ENCODE data around the gene FGF19.

FGF19 gene

DNA sequence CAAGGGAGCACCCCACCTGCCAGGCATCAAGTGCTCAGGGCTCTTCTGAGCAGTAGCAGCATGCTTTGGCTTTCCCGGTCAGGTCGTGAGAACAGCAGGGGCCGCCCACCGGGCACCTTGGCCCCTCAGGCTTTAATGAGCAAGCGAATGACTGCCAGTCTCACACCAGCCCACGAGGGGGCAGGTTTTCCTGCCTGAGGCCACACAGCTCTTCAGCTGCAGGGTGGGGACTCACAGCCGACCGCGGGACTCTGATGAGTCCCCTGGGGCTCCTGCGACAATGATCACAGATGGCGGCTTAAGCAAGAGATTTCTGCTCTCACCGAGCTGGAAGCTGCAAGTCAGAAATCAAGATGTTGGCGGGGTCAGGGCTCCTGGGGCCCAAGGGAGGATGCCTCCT lies 14.3 kb upstream of the FGF19 start:
- no peaks in the 10 kb centered on the region for H3F3A ChIP-seq (ENCODE audit: insufficient read depth, low read length)
- no peak overlapping the region for H3K9ac ChIP-seq (ENCODE audit: low read length)
- H3K4me3 ChIP-seq (ENCODE audit: low read depth, low read length, poor library complexity, severe bottlenecking) = no peak overlapping the region
- H3K4me2 ChIP-seq (ENCODE audit: low read length) = no peak overlapping the region
- no peaks in the 10 kb centered on the region for H3K9me3 ChIP-seq (ENCODE audit: low read length)
- no peaks in the 10 kb centered on the region for H3K4me1 ChIP-seq (ENCODE audit: insufficient read depth, low read length, severe bottlenecking)
- no peak overlapping the region for H2AFZ ChIP-seq (ENCODE audit: low read length)
- H4K20me1 ChIP-seq (ENCODE audit: insufficient read depth, low read length) = no peaks in the 10 kb centered on the region
- no peaks in the 10 kb centered on the region for H3K79me2 ChIP-seq (ENCODE audit: insufficient read depth, low read length)
- no peak for TF ChIP-seq EZH2 (IDR thresholded peaks at IDR 0.05; ENCODE audit: borderline replicate concordance, low read length)
- TF ChIP-seq CTCF (IDR thresholded peaks at IDR 0.05; ENCODE audit: low read length) = peak; percentile 69
- no peaks in the 10 kb centered on the region for H3K36me3 ChIP-seq (ENCODE audit: insufficient read depth, low read length)
- H3K27ac ChIP-seq (ENCODE audit: low read depth, low read length, poor library complexity, severe bottlenecking) = no peak overlapping the region
- no peaks in the 10 kb centered on the region for H3K9me2 ChIP-seq (ENCODE audit: low read depth, low read length)
- peaks cover 5% of the 10 kb centered on the region for H3K27me3 ChIP-seq (ENCODE audit: insufficient read depth, low read length)

DNA sequence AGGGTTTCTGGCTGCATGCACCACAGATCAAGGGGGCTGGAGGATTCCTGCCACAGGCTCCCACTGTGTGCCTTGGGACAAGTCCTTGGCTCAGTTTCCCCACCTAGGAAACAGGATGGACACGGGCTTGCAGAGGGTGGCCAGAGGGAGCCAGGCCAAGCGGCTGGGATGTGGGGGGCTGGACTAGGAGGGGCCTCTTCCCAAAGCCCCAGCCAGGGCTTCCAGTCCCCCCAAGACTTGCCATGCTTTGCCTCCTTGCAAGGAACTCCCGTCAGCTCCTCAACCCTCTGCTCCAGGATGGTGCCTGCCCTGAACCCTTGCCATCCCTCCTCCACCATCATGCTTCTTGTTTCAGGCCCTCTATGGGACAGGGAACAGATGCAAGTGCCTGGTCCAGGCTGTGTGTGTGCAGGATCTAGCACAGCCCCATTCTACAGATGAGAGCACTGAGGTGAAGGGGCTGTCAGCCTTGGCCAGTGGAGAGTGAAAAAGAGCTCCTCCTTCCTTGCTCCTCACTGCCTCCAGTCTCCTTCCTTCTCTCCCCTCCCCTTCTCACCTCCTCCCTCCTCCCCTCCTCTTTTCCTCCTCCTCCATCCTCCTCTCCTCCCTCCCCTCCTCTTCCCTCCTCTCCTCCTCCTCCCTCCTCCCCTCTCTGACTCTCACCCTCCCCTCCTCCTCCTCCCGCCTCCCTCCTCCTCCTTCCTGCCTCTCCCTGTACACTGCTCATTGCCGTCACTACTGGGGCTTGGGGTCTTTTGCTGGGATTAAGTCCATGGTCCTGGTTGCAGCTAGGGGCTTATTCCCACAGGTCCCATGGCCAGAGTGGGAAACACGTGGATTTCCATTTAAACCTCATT lies 13.3 kb upstream of the FGF19 start:
- Histone ChIP-seq H3K27me3 (ENCODE audit: insufficient read depth, low read length) (peaks cover 5% of the 10 kb centered on the region), H3K27ac (ENCODE audit: low read depth, low read length, poor library complexity, severe bottlenecking) (no peak overlapping the region), H3K9ac (ENCODE audit: low read length) (no peak overlapping the region), H2AFZ (ENCODE audit: low read length) (no peak overlapping the region), H3K4me3 (ENCODE audit: low read depth, low read length, poor library complexity, severe bottlenecking) (no peak overlapping the region), H3K79me2 (ENCODE audit: insufficient read depth, low read length) (no peaks in the 10 kb centered on the region), H4K20me1 (ENCODE audit: insufficient read depth, low read length) (no peaks in the 10 kb centered on the region), H3K4me1 (ENCODE audit: insufficient read depth, low read length, severe bottlenecking) (peaks cover 2% of the 10 kb centered on the region), H3K9me2 (ENCODE audit: low read depth, low read length) (no peaks in the 10 kb centered on the region), H3K4me2 (ENCODE audit: low read length) (no peak overlapping the region), H3K36me3 (ENCODE audit: insufficient read depth, low read length) (no peaks in the 10 kb centered on the region), H3F3A (ENCODE audit: insufficient read depth, low read length) (no peaks in the 10 kb centered on the region), H3K9me3 (ENCODE audit: low read length) (no peaks in the 10 kb centered on the region)
- no peak for TF ChIP-seq EZH2 (IDR thresholded peaks at IDR 0.05; ENCODE audit: borderline replicate concordance, low read length)

- Histone ChIP-seq H3K9me2 (ENCODE audit: low read depth, low read length) (no peaks in the 10 kb centered on the region), H3F3A (ENCODE audit: insufficient read depth, low read length) (no peaks in the 10 kb centered on the region), H3K36me3 (ENCODE audit: insufficient read depth, low read length) (no peaks in the 10 kb centered on the region), H3K27ac (ENCODE audit: low read depth, low read length, poor library complexity, severe bottlenecking) (no peak overlapping the region), H3K27me3 (ENCODE audit: insufficient read depth, low read length) (peaks cover 5% of the 10 kb centered on the region), H3K4me1 (ENCODE audit: insufficient read depth, low read length, severe bottlenecking) (peaks cover 4% of the 10 kb centered on the region), H3K79me2 (ENCODE audit: insufficient read depth, low read length) (no peaks in the 10 kb centered on the region), H3K4me3 (ENCODE audit: low read depth, low read length, poor library complexity, severe bottlenecking) (no peak overlapping the region), H2AFZ (ENCODE audit: low read length) (no peak overlapping the region), H3K9ac (ENCODE audit: low read length) (no peak overlapping the region), H3K4me2 (ENCODE audit: low read length) (no peak overlapping the region), H3K9me3 (ENCODE audit: low read length) (no peaks in the 10 kb centered on the region), H4K20me1 (ENCODE audit: insufficient read depth, low read length) (no peaks in the 10 kb centered on the region)
- TF ChIP-seq EZH2 (IDR thresholded peaks at IDR 0.05; ENCODE audit: borderline replicate concordance, low read length) = no peak
- no peak for TF ChIP-seq CTCF (IDR thresholded peaks at IDR 0.05; ENCODE audit: low read length)
These were observed 12.3 kb upstream of the FGF19 start for GRCh38 chr11:69716099-69716498.

- Histone ChIP-seq H3K4me1 (ENCODE audit: insufficient read depth, low read length, severe bottlenecking) (peaks cover 4% of the 10 kb centered on the region), H3K36me3 (ENCODE audit: insufficient read depth, low read length) (no peaks in the 10 kb centered on the region), H3K27ac (ENCODE audit: low read depth, low read length, poor library complexity, severe bottlenecking) (no peak overlapping the region), H3K9me3 (ENCODE audit: low read length) (no peaks in the 10 kb centered on the region), H3K27me3 (ENCODE audit: insufficient read depth, low read length) (peaks cover 5% of the 10 kb centered on the region), H4K20me1 (ENCODE audit: insufficient read depth, low read length) (no peaks in the 10 kb centered on the region), H3K4me2 (ENCODE audit: low read length) (no peak overlapping the region), H3F3A (ENCODE audit: insufficient read depth, low read length) (no peaks in the 10 kb centered on the region), H2AFZ (ENCODE audit: low read length) (no peak overlapping the region), H3K4me3 (ENCODE audit: low read depth, low read length, poor library complexity, severe bottlenecking) (no peak overlapping the region), H3K9me2 (ENCODE audit: low read depth, low read length) (no peaks in the 10 kb centered on the region), H3K9ac (ENCODE audit: low read length) (no peak overlapping the region), H3K79me2 (ENCODE audit: insufficient read depth, low read length) (no peaks in the 10 kb centered on the region)
- TF ChIP-seq CTCF (IDR thresholded peaks at IDR 0.05; ENCODE audit: low read length) (no peak), EZH2 (IDR thresholded peaks at IDR 0.05; ENCODE audit: borderline replicate concordance, low read length) (no peak)
These were observed 11.6 kb upstream of the FGF19 start for GRCh38 chr11:69715446-69715845.
